EH (cell line): Measurements from ENCODE around the gene SPTLC3.
A peak's percentile ranks its signal among the peaks of the same experiment; 100 is the strongest.
"Not testable (repeated sequence)": the region's sequence is repeated elsewhere in the genome, so short reads cannot be mapped to it uniquely, and the experiment has no call there.

ENCODE experiments used
- DNase-seq: peaks from one replicate; pipeline ENCODE4 v3.0.0-alpha.2; 2015; ENCODE audit warnings: low read depth

SPTLC3 gene

DNA sequence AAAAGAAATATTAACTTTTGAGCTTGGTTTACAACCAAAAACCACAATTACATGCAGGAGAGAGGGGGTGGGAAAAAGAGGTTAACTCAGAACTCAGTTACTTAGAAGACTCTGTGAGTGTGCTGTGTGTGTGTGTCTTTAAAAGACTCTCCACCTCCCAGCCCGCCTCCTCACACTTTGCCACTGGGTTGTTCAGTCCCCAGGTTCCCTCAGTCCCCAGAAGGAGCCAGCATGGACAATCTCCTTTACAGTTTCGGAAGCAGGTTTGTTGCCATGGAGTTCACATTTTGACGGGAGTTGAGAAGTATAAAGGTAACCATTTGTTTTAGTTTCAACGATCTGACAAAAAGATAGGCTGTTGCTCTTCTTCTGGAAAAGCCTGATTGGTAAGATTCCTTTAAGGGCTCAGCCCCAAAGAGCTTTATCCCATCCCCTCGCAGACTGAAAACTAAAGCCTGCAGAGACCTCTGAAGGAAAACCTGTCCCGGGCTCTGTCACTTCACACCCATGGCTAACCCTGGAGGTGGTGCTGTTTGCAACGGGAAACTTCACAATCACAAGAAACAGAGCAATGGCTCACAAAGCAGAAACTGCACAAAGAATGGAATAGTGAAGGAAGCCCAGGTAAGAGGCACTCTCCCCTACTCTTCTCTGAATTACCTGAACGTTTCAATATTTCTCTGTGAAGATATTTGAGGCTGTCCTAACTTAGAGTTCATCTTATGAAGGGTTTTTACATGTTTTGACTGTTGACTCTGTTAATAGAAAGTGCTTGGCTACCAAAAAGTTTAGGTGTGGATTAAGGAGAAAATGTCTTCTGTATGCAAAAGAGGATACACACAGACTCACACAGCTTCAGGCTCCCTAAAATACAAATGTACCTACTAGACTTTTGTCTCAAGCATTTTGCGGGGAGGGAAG is at the start of gene SPTLC3:
Gene SPTLC3, plus strand, starts transcription at position 212 of the 921 bp plus-strand sequence. Its CDS starts 296 bp downstream, at position 508.
- no peak for DNase-seq

DNA sequence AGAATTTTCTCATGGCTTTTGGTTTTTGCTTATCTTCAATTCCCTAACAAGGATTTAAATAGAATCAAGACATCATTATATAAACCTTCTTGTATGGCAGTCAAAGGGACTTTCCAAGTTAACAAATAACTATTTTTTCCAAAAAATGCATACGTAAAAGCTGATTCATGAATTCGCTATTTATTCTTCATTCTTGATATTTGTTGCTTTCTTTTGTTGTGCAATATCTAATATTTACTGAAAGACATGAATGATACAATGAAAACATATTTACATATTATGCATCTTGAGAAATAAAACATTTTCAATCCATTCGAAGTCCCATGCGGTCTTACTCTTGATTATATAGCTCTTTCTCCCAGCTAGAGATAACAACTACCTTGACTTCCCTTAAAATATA is 47.0 kb upstream of the SPTLC3 start:
- no peak for DNase-seq

DNA sequence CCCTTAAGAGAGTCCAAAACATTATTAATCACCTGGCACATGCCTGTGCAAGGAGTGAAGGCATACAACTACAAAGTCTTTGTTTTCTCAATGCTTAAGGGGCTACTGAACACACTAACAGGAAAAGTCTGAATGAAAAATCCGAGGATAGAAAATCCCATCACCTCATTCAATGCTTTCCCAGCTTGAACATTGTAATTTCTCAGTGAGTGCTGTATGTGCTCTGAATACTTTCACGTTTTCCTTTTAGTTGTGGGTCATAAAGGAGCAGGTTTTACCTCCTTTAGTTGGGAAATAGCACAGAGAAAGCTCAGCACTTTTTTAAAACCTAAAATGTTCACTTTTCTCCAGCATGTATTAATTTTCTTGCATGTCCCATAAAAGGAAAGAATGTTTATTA is 45.9 kb upstream of the SPTLC3 start:
- DNase-seq = no peak

DNA sequence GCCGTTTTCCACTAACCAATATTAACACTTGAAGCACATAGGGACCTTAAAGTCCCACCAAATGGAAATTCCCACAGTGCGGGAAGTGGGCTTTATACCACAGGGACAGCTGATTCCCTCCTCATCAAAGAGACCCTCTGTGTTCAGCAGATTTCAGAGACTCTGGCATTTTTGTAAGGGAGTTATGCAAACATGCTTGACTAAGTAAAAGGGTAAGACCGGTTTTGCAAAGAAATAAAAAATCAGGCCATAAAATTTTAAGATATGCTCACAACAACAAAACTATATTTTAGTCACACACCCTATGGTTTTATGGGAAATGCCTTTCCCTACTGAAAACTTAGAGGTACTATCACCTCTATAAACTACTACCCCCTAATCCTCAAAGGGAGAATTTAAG is 45.4 kb upstream of the SPTLC3 start:
- DNase-seq = no peak

DNA sequence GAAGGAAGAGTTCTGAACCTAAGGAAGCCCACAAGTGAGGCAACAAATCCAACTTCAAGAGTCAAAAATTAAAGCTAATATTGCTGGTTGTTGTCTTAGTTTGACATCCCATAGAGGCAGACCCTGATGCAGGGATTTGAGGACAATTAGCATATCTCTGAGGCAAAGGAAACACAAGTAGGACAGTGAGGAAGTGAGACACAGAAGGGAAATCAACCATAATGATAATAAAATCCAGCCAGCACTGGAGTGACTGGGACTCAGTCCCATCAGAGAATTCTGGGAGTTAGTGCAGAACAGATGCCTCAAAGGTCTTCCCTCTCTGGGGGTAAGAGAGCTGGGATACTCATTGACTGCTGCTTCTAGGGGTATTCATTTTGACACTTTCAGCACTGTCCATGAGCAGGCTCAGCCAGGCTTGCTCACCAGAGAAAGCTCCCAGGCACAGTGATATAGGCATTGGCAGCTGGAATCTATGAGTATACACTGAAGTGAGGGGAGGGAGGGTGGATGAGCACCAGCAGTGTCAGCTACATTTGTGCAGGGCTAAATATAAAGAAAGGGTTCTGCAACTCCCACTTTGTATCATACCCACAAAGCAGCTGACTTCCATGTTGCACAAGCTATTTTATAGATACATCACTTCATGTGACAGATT is 43.4 kb upstream of the SPTLC3 start:
- no peak for DNase-seq

DNA sequence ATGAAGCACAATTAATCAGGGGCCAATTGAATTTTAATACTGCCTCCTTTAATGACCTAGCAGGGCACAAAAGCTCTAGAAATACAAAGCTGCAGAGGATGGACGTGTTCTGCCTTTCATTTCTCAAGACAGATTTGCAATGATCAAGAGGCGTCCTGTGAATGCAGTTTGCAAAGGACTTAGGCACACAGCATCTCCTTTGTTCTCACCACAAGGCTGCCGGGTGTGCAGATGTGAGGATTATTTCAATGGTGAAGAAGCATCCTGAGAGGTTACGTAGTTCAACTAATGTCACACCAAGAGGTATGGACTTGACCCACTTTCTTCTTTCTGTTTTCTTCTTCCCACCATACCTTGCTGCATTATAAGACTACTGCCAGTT is 42.9 kb upstream of the SPTLC3 start:
- DNase-seq = no peak

DNA sequence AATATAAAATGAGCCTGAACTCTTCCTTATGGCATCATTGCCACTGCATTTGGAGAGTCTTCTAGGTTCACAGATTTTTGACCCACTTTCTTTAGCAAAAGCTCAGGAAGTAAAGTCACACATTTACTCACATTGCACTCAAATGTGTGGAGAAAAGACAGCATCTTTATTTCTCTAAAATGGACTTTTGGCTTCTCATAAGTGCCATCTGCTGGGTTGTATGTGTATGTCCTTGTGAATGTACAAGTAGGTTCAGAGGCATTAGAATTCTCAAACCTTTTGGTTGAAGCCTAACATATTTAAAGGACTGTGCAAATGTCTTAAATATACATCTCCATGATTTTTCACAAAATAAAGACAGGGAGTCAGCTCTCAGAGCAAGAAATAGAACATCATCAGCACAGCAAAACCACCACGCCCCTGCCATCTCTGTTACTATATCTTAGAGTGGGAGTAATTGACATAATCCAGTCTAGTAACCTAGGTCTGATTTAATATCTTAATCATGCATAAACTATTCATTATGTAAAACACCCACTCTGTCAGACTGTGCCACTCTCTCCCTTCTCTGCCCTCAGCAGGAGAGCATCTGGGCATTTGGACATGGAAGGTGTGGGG is 42.2 kb upstream of the SPTLC3 start:
- DNase-seq = peak; percentile 24

DNA sequence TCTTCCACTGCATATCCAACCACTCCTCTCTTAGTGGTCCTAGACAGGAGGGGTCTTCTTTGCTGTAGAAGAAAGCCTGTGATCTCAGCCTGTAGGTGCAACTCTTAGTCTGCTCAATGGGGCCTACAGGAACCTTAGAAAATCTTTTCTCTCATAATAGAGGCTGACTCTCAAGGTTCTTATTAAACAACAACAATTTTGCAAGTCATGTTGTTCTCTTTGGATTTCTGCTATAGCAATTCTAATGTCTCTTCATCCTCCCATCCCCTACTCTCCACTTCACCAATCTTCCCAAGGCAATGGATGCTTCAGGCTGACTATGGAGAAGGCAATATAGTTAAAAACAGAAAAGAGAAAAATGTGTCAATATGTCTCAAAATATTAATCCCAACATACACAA is 40.8 kb upstream of the SPTLC3 start:
- DNase-seq = no peak

DNA sequence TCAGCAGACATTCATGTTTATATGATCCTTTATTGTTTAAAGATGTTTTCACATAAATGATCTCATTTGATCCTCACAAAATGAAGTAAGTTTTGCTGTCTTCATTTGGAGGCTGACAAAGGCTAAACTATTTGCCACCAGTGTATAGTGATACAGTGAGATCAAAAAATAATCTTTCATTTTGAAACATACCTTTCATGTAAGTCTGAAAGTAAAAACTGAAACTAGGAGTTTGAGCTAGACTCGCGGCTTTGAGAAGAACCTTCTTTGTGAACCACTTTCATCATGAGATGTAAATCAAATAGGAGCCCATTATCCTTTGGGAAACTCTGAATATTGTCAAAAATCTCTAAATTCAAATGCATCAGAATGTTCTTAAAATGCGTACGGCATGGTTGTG is 40.3 kb upstream of the SPTLC3 start:
- no peak for DNase-seq

DNA sequence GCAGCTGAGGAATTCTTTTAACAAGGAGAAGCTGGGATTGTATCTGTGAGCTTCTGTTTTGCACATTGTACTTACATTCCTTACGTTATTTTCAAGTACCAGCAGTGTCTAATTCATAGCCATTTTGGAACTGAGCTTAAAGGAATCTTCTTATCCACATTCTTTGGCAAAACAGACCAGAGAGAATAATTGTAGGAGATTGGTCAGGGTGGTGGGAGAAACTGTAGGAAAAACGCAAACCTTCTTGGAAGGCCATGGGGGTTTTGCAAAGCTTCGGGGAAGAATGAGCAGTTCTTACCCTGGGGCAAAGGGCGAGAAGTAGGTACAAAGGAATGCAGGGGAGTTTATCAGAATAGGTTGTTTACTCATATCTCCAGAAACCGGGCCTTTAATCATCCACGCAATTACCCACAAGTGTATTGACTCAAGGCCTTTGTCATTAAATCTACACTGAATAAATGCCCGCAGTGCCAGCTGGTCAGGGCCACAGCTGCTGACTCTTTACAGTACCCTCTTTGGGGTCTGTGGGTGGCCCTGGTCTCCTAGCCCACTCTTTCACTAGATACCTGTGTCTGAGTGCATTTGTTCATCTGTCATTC is 39.6 kb upstream of the SPTLC3 start:
- peak; percentile 11 for DNase-seq

DNA sequence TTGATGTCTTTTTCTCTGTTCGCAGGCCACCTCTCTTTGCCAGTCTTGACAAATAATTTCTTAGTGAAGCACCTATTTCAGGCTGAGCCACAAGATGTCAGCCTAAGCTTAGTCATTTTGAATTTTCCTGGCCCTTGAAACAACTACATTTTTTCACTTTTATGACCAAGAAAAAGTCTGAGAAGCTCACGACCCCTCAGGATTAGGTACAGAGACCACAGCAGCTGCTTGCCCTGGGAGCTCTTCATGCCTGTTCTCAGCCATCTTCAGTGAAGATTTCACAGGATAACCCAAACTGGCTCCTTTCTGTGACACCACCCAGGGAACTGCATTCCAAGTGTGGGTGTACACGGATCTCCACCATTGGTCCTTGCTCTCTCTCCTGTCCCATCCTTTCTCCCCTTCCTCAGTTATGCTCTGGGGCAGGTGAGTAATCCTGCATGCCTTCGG is 38.4 kb upstream of the SPTLC3 start:
- peak; percentile 29 for DNase-seq

DNA sequence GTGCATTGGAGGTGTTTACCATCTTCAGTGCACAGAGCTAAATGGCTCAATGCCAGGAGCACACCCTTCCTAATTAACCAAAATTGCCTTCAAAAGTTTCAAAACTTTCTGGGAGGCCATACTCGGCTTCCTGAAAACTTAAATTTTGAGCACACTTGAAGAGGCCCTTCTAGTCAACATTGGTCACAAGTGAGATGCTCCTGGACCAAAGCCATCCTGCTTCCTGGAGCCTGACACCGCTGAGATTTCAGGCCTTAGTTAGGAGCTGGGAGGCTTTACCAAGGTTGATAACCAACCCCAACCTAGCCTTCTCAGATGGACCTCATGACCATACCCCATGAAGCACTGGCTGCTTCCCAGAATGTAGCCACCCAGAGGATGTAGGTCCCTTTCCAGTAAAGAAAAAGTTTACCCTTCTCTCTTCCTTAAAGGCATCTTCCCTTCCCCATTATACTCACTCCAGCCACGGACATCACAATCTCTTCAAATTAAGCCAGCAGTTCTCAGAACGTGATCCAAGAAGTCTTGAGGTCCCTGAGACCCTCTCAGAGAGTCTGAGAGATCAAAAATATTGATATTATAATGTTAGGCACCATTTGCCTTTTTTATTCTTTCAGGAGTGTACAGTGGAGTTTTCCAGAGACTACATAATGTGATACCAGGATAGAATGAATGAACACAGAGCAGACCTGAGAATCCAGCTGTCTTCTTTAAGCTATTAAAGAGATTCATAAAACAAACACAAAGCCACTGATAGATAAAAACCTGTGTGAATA is 32.8 kb upstream of the SPTLC3 start:
- DNase-seq = no peak

DNA sequence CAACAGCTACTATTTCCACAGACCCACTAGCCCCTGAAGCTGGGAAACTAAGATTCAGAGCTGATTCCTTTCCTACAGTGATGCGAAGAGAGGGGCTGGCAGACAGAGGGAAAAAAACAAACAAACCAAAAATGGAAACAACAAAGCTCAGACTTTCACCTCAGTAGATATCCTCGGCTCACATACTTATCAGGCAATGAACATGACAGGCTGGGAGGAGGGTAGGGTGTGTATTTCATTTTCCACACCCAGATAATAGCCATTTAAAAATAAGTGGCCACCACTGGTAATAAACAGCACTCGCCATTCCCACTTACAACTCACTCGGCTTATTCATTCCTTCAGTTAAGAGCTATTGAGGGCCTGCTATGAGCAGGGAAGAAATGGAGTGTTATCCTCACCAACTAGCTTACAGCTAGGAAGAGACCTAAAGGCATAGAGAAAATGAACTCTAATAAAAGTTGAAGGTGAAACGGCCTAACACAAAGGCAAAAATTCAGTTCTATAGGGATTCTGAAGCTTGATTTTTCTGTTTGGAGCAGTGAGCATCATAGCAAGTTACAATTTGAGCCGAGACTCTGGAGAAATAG is 32.0 kb upstream of the SPTLC3 start:
- DNase-seq = no peak

DNA sequence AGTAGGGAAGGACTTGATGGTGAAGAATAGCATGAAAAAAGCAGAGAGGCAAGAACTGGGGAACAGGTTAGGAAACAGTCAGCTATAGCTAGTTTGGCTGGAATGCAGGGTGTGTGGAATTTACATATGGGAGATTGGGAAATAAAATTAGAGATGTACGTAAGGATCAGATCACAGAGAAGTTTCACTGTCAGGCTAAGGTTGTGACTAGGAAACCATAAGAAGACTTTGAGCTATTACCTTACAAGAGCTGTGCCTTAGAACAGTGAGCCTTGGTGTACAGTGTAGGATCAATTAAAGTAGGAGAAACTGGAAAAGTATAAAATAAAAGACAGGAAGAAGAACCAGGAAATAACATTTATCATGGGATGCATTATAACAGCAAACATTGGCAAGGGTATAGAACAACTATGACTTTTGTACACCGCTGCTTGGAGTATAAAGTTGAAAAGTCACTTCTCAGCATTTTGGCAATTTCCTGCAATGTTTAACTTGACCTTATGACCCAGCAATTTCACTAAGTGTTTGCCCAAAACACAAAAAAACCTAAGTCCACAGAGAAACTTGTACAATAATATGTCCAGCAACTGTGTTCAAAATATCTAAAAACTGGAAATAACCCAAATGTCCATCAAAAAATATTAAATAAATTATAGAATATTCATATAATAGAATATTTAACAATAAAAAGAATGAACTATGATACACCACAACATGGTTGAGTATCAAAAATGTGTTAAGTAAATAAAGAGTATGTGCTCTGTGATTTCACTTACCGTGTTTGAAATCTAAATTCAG is 31.2 kb upstream of the SPTLC3 start:
- DNase-seq = no peak

DNA sequence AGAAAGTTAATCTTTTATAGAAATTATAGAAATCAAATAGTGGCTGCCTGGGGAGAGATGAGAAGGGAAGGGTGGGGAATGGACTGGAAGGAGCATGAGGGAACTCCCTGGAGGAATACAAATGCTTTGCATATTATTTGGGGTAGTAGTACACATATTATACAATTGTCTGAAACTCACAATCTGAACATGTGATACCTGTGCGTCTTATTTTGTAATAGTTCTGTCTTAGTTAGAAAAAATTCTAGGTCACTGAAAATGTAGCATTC is 30.7 kb upstream of the SPTLC3 start:
- DNase-seq = no peak

DNA sequence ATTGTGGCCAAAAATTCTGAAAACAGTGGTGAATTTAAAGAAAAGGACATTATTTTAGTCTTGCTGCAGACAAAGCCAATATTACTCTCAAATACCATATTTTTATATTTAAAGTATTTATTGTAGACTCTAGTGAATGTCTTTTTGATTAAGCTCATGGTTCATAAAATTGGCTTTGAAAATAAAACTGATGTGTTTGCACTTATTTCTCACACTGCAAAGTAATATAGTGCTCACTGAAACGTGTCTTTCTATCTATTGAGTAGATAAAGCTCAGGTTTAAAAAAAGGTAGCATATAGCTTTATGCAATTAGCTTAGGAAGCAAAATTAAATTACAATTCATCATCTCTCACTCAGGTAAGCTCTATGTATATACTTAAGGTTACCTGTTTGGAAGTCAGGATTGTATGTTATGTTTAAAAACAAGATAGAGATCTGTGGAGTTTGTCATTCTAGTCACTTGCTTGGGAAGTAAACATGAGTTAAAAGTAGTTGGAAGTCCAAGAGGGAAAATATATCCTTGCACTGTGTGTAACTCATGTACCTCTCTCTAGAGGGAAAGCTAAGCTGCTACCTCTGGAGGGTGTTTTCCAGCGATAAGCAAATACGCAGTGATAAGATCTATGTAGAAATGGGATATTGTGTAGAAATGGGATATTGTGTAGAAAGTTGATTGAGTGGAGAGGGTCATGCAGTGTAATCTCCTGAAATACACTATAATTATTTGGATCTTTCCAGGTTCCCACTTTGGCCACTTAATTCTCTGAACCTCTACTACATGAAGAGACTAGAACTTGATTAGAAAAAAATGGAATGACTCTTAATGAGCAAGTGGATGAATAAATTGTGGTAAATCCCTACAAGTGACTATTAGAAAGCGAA is 29.9 kb upstream of the SPTLC3 start:
- no peak for DNase-seq

DNA sequence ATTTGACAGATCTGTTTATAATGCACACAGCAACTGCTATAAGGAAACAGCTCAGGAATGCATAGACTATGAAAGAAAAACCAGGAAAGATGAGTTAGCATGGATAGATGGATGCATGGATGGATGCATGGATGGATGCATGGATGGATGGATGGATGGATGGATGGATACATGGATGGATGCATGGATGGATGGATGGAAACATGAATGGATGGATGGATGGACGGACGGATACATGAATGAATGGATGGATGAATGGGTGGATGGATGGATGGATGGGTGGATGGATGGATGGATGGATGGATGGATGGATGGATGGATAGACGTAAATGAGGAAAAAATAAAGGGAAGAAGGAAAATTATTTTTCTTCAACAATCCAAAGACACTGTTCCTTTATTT is 29.1 kb upstream of the SPTLC3 start:
- DNase-seq = not testable (repeated sequence)

DNA sequence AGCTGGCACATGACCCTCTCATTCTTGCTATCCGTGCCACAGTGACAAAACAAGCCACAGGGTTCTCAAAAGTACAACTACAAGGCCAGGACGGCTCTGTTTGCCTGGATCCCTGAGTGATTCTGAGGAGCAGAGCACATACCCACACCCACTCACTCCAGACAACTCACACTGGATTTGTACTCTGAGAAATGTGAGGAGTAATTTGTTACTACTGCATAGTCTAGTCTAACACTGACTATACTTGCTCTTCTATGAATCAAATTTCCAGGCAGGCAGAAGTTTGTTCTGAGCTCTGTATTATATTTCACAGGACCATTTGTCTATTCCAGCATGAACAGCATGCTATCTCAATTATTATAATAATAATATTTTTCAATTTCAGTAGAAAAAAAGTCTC is 26.7 kb upstream of the SPTLC3 start:
- no peak for DNase-seq

DNA sequence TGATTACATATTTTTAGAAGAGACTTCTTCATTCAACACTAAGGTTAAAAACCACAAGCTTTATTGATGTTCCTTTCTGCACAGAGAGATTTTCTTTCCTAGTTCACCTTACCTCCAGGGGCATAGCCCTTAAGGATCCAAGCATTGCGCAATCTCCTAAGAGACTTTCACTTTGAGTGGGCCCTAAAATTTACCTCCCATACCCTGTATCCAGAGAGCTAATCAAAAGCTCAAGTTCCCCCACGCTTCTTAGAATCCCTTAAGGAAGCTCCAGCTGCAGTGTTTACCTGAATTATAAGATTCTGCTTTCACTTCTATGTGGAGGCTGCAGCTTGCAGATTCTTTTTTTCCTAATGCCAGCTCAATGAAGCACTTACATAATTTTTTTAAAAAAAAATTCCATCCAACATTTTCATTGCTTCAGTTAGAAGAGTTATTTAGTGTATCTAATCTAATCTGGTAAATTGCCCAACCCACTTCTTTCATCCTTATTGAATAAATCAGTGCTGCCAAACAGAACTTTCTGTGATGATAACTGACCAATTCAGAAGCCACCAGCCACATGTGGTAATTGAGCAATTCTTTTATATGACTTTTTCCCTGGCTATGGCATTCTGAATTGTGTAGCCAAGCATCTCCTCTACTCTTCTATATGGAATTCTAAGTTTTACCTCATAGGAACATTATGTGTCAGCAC is 24.6 kb upstream of the SPTLC3 start:
- DNase-seq = no peak
